Adrenal gland (tissue), 12 donors: ENCODE data around the gene C11orf71. TPM values are rescaled to one million over a fixed set of nuclear protein-coding genes. Genes with fewer than 3 reads are reported as not detected.
A peak's percentile ranks its signal among the peaks of the same experiment; 100 is the strongest.

Experiments used
- DNase-seq, 7 donors: peaks; one replicate each; pipeline ENCODE4 v3.0.0-alpha.2; 2019 to 2020
- H3K27ac ChIP-seq, 5 donors: fragments of 200-600 bp; sonication (generic) in 4 of 5; 1 replicate in 3 of 5; 2 replicates in 2 of 5; pipeline versions ENCODE4 v1.5.1 to v1.8.0; 2016 to 2020; ENCODE audit warnings: mild to moderate bottlenecking in 1 of 5
- H3K27me3 ChIP-seq: fragments of 200-600 bp; 2 replicates; pipeline ENCODE4 v1.8.0; 2021
- H3K36me3 ChIP-seq, 2 donors: fragments of 200-600 bp; replicated peaks in 1 of 2; 1 replicate in 1 of 2; 2 replicates in 1 of 2; pipeline versions ENCODE4 v1.5.1 to v1.8.0; 2018 to 2022
- H3K4me1 ChIP-seq, 2 donors: fragments of 200-600 bp; replicated peaks in 1 of 2; 1 replicate in 1 of 2; 2 replicates in 1 of 2; pipeline versions ENCODE4 v1.5.1 to v1.8.0; 2018 to 2021
- H3K4me3 ChIP-seq, 4 donors: fragments of 200-600 bp; sonication (generic) in 3 of 4; one replicate each; pipeline ENCODE4 v1.5.1; 2016 to 2018
- H3K9me3 ChIP-seq, 3 donors: fragments of 200-600 bp; sonication (generic) in 1 of 3; replicated peaks in 1 of 3; 1 replicate in 2 of 3; 2 replicates in 1 of 3; pipeline versions ENCODE4 v1.5.1 to v1.8.0; 2016 to 2021
- POLR2A ChIP-seq, 2 donors: fragments of 450-650 bp; IDR thresholded peaks; one replicate each; pipeline ENCODE4 v1.6.1; 2017; ENCODE audit warnings: antibody characterized with exemption in 2 of 2, mild to moderate bottlenecking in 2 of 2, moderate library complexity in 1 of 2
- WGBS, 4 donors: extraction: QIAGEN DNeasy Blood & Tissue Kit in 2 of 4; methylation state at CpG; one replicate each; pipeline versions ENCODE4 v1.1.5 to v1.1.7; 2013 to 2017; 5-methylcytosine and 5-hydroxymethylcytosine counted together
- intact Hi-C, 2 donors: fragments of 100-400 bp; cut with DNase I; formaldehyde crosslinking; loops; one replicate each; pipeline versions ENCODE4 v1.14.1 to v1.15.0; 2022 to 2023
- polyA plus RNA-seq, 3 donors: library from polyadenylated mRNA; stranded (reverse); fragments of 200-250 nt in 2 of 3; fragments of 350-450 nt in 1 of 3; fragmentation: Illumina TruSeq in 1 of 3; extraction: RNeasy Lipid Tissue Mini Kit (QIAGEN cat#74804) in 1 of 3; gene quantifications; one replicate each; pipeline ENCODE4 v1.2.3, GENCODE V29; 2013 to 2014
- total RNA-seq, 9 donors: library from RNA; depleted of rRNA in 4 of 9; stranded (reverse); fragments of >200 nt in 4 of 9; fragments of 120-200 nt in 1 of 9; fragmentation: NEBNext Ultra II Directional in 1 of 9; extraction: Animal tissue kit (Norgen Biotek cat#: 25700) in 1 of 9; gene quantifications; one replicate each; pipeline versions ENCODE4 v1.1.0 to v1.2.4, GENCODE V29; 2013 to 2023
- TF ChIP-seq, protein P1 (sequence below), 6 experiments: fragments of 450-650 bp in 4 of 6; fragments of 200-600 bp in 2 of 6; sonication (generic) in 1 of 6; IDR thresholded peaks; 1 replicate in 5 of 6; 2 replicates in 1 of 6; pipeline versions ENCODE4 v1.5.1 to v1.8.0; 2016 to 2021; ENCODE audit warnings: antibody characterized with exemption in 6 of 6, mild to moderate bottlenecking in 2 of 6, moderate library complexity in 1 of 6
- donor health status: healthy with polysubstance abuse.
- donor health status: Bipolar disorder and iron deficiency.
- donor health status: DM: yes; HTN: yes; CAD: no.
- donor health status: DM: no; HTN: no; CAD: no.
- donor health status: DM: no; HTN: no; CAD: no.
- donor health status: DM: yes; HTN: yes; CAD: no.

C11orf71 gene
- total and polyA plus RNA-seq, 12 donors: 8.2 to 19.4 (median 16.8) TPM

DNA sequence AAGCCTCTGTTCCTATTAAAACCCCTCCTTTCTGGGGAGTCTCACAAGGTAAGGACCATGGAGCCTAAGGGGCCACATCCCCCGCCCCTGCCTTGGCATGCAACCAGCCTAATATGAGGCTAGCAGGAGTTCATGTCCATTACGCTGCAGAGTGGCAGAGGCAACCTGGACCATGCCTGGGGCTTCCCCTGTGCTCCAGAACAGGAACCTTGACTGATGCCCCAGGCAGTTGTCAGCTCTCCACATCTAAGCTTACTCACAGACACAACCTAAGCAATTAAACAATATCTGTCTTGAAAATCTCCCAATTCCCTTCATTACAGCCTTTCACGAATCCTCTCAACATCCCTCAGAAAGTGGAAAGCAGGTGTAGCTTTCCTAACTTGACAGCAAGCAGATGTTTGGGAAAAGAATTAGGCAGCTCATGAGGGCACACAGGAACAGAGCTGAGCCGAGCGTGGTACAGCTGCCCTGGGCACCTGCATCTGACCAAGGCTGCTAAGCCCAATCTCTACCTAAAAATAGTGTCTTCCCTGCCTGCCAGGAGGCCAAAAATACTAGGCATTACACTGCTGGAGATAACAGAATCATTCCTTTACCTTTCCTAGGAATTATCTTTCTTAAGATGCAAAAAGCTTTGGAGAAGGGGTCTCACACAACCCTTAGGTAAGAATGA lies 20.8 kb downstream of the C11orf71 start:
- intact Hi-C loops: no loop called here

DNA sequence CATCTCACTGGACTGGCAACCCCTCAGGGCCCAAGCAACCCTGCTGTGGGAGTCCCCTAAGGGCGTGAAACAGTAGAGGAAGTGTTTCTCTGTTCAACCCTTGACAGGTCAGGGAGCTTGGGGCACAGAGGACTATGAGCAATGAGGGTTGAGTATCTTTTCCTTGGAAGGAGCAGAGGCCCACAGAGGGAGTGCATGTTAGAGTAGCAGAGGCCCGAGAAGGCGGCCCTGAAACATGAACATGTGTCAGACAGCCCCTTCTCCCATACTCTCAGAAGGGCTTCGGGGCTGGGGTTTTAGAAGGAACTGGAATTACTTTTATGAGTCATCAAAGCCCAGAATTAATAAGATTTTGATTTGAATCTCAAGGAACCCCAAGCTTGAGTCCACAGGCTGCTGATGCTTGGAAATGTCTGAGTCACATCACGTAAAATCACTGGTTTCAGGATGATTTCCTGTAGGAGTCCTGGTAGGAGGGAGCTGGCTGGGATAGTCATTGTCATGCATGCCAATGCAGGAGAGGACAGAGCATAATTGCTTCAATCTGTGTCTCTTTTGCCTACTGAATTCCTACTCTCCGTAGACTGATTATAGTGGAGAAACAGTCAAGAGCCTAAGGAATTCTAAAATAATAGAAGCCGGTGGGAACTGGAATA lies 22.6 kb downstream of the C11orf71 start:
- no peak overlapping the region for H3K4me3 ChIP-seq
- no peak for TF ChIP-seq POLR2A (IDR thresholded peaks at IDR 0.05)
- TF ChIP-seq, protein P1, sequence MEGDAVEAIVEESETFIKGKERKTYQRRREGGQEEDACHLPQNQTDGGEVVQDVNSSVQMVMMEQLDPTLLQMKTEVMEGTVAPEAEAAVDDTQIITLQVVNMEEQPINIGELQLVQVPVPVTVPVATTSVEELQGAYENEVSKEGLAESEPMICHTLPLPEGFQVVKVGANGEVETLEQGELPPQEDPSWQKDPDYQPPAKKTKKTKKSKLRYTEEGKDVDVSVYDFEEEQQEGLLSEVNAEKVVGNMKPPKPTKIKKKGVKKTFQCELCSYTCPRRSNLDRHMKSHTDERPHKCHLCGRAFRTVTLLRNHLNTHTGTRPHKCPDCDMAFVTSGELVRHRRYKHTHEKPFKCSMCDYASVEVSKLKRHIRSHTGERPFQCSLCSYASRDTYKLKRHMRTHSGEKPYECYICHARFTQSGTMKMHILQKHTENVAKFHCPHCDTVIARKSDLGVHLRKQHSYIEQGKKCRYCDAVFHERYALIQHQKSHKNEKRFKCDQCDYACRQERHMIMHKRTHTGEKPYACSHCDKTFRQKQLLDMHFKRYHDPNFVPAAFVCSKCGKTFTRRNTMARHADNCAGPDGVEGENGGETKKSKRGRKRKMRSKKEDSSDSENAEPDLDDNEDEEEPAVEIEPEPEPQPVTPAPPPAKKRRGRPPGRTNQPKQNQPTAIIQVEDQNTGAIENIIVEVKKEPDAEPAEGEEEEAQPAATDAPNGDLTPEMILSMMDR (IDR thresholded peaks at IDR 0.05): no peak
- WGBS, 4 donors: 85 to 89% (median 88%) methylated on average over 7 of the region's 7 CpGs
- H3K27me3 ChIP-seq: no peaks in the 10 kb centered on the region
- intact Hi-C loops: no loop called here
- H3K4me1 ChIP-seq: no peaks in the 10 kb centered on the region
- no peak overlapping the region for H3K27ac ChIP-seq
- DNase-seq: no peak
- no peaks in the 10 kb centered on the region for H3K36me3 ChIP-seq
- H3K9me3 ChIP-seq: no peaks in the 10 kb centered on the region

More for the DNA sequence above, 20.8 kb downstream of the C11orf71 start:
- H3K4me1 ChIP-seq: no peaks in the 10 kb centered on the region
- H3K27me3 ChIP-seq: no peaks in the 10 kb centered on the region
- no peaks in the 10 kb centered on the region for H3K9me3 ChIP-seq
- peak in 1 of 7 donors; percentile 54 for DNase-seq
- 69 to 85% (median 78%) methylated on average over 5 of the region's 5 CpGs for WGBS, 4 donors
- no peak overlapping the region for H3K4me3 ChIP-seq
- no peak overlapping the region for H3K27ac ChIP-seq
- TF ChIP-seq POLR2A (IDR thresholded peaks at IDR 0.05): no peak
- TF ChIP-seq, protein P1 (IDR thresholded peaks at IDR 0.05): no peak
- H3K36me3 ChIP-seq: no peaks in the 10 kb centered on the region

DNA sequence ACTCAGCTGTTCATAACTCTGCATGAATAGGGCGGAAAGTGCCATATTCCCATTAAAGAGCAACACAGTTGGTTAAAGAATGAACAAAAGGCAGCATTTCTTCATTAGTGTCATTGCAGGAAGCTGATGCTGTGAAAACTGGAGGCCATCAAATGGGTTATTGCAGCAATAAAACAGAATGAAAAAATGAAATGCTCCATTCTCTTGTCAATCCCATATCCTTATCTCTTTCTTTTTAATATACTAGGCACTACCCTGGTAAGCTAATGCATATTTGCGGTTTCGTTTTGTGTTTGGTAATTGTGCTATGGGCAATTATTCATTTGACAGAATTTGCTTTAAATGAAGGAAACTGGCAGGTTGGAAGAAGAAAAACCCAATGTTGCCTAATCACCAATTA lies 25.3 kb downstream of the C11orf71 start:
- intact Hi-C loops: no loop called here
- H3K27ac ChIP-seq: no peak overlapping the region
- H3K27me3 ChIP-seq: no peaks in the 10 kb centered on the region
- no peak for TF ChIP-seq POLR2A (IDR thresholded peaks at IDR 0.05)
- TF ChIP-seq, protein P1 (IDR thresholded peaks at IDR 0.05): no peak
- no peaks in the 10 kb centered on the region for H3K9me3 ChIP-seq
- WGBS, 4 donors: 83 to 92% (median 86%) methylated on average over 3 of the region's 3 CpGs
- no peak overlapping the region for H3K4me3 ChIP-seq
- H3K36me3 ChIP-seq: no peaks in the 10 kb centered on the region
- H3K4me1 ChIP-seq: no peaks in the 10 kb centered on the region
- DNase-seq: no peak

DNA sequence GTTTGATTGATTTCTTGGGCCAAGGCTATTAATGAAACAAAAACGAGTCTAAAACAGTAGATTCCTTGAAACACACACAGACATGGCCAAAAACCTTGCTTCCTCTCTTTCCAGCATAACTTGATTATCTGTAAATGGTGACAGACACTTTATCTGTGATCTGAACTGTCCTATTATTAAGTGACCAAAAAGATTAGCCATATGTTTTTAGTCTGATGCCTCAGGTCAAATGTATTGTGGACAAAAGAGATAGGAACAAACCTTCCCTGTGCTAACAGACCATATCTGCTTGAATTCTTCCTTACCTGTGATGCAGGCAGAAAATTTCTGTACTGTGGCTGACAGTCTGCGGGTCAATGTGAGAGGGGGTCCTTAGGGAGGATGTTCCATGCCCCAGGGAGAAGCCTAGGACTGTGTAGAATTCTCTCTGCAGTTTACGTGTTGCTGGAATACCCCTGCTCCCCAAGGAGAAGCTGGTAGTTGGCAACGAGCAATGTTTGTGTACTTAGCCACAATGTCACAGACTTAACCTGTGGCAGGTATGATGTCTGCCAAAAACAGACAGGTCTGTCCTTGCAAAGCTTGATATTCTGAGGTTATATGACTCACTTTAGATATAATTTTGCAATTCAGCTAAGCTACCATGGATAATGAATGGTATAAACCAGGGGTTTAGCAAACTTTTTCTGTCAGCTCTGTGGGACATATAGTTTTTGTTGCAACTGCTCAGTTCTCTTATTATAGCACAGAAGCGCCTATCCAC lies 31.2 kb downstream of the C11orf71 start:
- TF ChIP-seq POLR2A (IDR thresholded peaks at IDR 0.05): no peak
- TF ChIP-seq, protein P1 (IDR thresholded peaks at IDR 0.05): no peak
- Histone ChIP-seq H3K36me3 (no peaks in the 10 kb centered on the region), H3K4me3 (no peak overlapping the region), H3K4me1 (no peaks in the 10 kb centered on the region), H3K27ac (no peak overlapping the region), H3K9me3 (no peaks in the 10 kb centered on the region), H3K27me3 (no peaks in the 10 kb centered on the region)
- no peak for DNase-seq
- intact Hi-C loops: no loop called here
- 53 to 77% (median 62%) methylated on average over 5 of the region's 5 CpGs for WGBS, 4 donors
